DMS 273 (cell line): Measurements from ENCODE around the gene EMX2.

Experiments
- DNase-seq: peaks from one replicate; lab custom pipeline; 2025; ENCODE audit not compliant: unreplicated experiment; lab: John Stamatoyannopoulos, UW

EMX2 gene

DNA sequence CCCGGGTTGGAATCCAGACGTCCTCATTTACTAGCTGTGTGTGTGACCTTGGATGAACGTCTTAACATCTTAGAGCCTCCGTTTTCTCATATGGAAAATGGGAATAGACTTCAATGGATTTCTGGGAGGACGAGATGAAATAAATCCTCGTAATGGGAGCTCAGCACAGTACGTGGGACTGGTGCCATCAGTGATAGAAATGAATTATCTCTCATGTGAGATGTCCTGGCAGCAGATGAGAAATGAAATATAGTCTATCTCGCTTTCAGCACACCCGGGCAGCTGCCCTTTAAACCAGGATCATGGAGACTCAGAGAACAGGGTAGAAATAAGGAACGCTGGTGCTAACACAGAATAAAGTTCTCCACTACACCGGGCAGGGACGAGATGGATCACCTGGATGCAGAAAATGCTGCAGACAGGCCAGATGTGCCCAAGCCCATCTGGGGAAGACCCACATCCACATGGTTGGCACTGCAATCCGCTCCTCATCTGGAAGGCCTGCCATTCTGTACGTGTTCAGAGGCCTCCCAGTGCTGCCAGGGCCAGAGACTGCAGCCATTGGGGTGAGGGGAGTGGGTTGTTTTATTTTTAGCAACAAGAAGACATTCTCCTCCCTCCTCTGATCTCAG lies 11.1 kb upstream of the EMX2 start:
- no peak for DNase-seq

DNA sequence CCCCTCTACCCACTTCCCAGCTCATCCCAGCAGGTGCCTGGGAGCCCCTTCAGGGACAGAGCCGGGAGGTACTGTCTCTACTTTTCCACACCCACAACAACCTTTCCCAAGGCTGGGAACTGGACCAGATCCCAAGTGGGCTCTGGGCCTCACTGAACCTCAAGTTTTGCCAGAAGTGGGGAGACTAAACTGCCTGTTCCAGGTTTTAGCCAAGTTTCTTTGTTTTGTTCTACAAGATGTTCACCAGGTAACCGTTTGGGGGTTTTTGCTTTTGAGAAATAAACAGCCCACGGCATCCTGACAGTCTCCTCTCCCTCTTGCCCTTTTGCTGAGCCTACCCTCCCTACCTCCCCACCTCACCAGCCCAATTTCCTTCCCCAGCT lies 10.6 kb upstream of the EMX2 start:
- no peak for DNase-seq

DNA sequence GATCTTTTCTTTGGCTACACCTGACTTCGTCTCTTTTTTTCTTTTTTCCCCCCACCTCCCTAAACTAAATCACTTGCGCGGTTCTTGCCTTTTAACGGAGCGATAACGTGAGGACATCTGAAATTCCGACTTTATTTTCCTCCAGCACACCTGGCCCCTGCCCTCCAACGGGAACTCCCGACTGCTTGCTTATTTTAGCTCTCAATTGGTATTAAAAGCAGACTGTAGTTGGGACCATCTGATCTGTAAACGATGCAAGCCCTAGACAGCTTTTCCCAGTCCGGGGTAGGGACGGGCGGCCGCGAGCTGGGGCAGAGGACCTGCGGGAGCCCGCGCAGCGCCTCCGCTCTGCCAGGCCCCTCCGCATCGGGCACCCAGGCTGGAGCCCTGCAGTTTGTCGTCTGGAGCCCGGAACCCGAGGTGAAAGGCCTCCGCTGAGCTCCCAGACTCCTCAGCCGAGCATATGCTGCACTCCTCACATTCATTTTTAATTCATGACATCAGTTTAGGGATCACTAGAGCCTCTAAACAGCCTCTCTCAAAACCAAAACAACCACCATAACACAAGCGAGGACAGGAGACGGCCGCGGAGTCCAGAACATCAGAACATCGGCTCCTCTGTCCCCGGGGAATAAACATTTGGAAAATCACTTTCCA lies 10.0 kb upstream of the EMX2 start:
- DNase-seq, result no peak

DNA sequence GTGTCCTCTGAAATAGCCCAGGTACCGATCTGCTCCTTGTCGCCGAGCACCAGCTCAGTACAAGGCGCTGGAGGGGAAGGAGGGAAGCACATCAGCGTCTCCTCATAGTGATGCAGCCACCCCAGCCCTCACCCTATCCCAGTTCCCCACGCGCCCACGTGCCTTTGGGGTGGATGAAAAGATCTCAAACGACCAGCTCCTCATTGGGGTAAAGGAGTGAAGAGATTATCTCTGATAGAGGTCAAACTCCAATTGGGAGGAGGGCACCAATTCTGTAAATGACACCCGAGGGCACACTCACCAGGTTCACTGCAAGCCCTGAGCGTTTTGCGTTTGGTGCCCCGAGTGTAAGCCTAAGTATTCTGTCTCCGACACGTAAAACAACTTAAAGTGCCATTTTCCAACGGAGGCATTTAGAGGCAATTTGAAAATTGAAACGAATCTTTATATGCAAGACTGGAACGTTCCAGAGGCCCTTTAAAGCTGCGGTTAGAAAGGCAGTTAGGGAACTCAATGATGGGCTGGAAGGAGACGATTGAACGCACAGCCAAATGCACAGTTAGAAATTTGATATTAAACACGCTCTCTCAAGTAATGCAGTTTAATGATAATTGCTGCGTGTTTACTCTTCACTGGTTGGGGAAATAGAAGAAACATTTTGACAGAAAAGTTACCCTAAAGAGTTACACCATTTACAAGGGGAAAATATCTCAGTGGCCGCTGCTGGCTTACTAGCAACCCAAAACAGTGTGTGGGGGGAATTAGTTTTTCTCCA lies 8.9 kb upstream of the EMX2 start:
- no peak for DNase-seq

DNA sequence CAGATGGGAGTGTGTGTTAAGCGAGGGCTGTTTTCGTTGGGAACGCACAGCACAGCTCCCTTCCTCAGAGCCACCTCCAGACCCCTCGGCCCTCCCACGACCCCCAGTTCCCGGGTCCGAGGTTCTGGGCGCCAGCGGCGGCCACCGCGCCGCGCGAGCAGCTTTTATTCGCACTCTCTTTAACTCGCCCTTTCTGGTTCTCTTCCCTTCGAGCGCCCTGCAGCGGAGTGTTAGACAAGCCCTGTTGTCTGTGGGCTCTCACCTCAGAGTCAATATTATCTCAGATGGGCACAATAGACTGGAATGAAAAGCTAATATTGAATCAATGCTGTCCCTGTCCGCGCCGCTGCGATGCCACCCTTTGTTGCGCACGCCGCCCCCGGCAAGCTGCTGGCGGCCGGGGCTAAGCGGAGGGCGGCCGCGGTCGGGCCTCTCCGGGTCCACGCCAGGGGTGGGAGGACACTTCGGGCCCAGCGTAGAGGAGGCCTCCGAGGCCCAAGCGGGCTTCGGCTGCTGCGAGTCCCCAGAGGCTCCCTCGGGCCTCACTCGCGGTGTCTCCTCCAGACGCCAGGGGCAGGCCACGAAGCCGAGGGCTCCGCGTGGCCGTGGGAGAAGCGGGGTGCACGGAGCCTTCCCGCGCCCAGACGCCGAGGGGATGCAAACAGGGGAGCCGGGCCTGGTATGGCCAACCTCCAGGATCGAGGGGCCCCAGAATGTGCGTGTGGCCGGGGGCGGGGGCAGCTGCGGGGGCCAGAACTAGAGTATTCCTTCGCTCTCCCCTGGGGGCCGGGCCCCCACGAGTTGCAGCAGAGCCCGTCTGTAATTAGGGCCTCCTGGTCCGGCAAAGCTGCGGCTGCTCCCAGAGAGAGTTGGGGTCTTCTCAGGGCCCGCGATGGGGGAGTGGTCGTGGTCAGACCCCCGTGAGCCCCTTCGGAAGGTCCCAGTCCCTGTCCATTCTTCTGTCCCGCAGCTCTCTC lies 7.9 kb upstream of the EMX2 start:
- no peak for DNase-seq

DNA sequence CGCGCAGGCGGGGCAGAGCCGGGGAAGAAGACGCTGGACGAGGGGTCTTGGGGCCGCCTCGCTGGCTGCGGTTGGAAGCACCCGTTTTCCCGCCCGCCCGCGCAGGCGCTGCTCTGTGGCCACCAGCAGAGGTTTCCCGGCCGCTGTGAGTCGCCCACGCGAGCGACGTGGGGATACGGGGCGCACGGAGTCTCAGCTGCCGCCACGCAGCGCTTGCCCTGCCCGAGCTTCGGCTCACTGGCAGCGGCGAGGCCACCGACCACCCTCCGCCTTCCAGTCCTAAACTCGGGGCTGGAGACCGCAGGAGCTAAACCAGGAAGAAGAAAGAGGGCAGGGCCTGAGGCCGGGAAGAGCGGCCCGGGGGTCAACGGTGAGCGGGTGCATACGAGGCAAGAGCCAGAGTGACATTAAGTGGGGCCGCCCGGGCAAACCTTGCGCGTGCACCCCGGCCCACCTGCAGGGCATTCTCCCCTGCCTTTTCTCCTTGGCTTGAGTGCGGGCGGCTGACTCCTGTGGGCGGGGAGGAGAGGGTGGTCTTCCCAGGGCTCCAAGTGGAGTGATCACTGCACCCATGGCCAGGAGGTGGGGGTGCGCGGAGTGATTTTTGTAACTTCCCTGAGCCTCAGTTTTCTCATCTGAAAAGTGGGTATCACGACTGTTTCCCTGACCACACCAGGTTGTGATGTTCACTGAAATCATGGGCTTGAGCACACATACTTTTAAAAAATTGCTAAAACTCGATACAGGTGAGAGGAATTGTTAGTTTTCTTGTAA lies 7.1 kb upstream of the EMX2 start:
- DNase-seq, result no peak

DNA sequence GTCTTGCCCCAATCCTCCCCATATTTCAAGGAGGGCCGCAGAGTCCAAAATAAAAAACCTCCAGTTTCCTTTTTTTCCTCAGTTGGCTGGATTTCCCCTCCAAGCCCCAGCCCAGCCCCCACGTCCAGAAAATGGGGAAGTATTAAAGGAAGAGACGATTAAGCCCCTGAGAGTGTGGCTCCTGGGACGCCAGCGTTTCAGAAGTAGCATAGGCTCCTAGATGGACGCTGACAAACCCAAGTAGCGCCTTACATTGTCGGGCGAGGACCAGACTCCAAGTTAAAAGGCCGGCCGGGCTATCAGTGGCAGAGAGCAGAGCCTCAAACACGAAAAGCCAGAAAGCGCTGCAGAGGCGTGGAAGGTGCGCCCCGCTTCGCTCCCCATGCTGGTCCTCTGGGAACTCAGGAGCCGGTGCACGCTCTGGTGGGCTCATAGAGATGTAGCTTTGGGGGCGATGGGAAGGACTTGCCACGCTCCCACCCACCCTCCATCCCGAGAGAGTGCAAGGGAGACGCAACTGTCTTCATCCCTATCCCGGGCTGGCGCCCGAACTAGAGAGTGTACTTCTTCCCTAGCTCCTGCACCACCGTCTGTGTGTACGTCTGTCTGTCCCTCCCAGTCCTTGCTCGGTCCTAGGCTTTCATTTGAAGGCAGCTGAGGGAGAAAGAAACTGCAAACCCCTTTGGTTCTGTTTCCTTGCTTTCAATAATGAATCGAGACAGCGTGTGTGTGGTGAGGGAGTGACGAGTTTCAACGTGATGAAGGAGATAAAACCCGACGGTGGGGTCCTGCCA lies 6.3 kb upstream of the EMX2 start:
- no peak for DNase-seq

DNA sequence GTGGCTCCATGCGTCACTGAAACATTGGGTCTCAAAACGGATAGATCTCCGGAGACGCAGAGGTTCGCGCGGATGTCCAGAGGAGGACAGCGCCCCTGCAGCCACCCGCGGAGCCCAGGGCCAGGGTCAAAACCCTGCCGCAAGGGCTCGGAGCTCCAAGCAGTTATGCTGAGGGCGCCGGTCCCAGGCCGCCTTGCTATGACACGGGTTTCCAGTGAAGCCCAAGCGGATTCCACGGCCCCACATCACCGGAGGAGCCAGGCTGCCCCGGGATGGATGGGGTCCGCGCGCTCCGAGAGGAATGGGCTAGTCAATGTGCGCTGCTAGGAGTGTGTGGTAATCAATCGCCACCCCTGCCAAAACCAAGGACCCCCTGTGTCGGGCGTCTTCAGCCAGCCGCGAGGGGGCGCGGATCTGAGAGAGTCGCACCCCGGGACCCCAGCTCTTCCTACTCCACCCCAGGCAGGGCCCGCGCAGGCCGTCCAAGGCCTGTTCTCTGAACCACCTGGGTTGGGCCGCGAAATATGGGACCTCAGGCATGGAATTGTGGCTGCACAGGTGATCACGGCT lies 5.6 kb upstream of the EMX2 start:
- no peak for DNase-seq

DNA sequence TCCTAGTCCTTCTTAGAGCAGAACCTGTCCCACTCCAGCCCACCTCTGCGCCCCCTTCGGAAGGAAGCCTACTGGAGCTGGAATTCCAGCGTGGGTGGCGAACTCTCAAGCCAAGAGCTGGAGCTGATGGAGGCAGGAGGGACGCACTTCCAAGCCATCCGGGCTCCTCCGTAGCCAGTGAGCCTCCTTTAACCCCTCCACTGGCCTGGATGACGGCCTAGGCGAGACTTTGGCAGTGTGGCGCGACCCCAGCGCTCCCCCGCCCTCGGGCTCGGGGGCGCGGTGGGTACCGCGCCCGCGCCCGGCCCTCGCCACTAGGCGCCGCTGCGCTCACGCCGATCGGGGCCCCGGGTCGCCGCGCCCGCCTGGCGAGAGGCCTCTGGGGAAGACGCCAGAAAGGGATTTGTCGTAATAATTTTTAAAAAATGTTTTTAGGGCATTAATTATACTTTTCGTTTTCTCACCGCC lies 5.1 kb upstream of the EMX2 start:
- no peak for DNase-seq

DNA sequence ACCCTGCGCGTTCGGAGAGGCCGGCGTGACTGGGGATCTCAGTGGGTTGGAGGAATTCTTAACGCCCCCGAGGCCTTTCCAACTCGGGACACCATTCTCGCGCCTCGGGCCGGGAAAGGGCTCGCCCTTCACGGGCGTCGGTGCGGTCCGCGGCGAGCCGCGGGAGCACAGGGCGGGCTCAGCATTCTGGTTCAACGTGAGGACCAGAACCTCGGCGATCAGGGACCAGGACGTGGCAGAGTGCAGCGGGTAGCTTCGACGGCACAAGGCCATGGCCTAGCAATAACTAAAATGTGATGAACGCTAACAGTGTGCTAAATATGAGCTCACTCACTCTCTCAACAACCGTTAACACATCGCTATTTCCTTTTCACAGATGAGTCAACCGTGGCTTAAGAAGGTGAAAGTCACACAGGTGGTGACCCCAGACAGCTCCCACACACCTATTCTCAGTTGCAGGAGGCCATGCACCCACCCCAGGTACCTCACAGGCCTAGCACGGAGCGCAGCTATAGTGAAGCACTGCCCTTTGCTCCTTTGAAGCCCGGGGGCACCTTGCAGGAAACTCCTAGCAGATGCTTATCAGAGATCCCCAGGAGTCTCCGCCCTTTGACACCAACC lies 4.5 kb upstream of the EMX2 start:
- DNase-seq, result no peak

DNA sequence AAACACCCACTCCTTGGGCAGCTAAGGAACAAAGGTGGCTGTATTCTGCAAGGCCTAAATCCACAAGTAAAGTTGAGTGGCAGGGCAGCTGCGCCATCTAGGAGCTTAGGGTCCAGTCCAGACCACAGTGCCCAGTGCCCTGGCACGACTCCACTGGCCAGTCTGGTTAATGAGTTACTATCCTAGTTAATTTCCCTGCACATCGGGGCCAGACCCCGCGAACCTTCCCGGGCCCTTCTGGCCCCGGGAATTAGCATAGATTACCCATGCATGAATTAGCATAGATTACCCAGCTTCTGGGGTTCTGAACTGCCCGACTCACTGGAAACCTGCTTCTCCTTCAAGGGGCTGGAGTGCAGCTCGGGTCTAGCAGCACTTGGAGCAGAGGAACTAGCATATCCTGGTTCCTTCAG lies 3.2 kb upstream of the EMX2 start:
- DNase-seq, result no peak

DNA sequence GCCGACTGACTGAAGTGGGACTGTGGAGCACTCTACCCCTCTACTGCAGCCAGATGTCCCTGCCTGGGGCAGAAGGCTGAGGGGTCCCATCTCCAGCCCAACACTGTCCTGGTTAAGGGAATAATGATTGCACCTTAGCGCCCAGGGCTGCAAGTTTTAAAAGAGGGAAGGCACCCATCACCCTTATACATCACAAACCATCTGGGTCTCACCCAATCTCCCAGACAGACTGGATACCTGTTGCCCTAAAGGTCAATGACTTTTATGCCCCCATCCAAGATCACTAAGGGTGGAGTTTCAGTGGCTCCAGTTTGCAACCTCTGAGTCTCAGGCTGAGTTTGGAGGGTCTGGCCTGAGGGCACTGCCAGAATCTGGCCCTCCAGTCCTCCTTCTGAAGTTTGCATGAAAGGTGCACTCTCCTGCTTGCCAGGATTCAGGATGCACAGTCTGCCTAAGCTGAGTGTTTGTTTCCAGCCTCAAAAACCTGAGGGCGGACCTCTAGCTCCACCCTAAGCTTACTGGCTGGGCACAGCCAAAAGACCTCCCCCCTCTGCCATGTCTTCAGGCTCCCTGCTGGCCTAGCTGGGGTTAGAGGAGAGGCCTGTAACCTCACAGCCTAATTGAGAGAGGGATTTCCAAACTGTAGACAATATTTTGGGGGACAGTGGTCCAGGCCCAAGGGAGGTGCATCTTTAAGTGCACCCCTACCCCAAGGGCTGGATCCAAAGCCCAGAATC lies 2.5 kb upstream of the EMX2 start:
- peak; percentile 13 for DNase-seq

DNA sequence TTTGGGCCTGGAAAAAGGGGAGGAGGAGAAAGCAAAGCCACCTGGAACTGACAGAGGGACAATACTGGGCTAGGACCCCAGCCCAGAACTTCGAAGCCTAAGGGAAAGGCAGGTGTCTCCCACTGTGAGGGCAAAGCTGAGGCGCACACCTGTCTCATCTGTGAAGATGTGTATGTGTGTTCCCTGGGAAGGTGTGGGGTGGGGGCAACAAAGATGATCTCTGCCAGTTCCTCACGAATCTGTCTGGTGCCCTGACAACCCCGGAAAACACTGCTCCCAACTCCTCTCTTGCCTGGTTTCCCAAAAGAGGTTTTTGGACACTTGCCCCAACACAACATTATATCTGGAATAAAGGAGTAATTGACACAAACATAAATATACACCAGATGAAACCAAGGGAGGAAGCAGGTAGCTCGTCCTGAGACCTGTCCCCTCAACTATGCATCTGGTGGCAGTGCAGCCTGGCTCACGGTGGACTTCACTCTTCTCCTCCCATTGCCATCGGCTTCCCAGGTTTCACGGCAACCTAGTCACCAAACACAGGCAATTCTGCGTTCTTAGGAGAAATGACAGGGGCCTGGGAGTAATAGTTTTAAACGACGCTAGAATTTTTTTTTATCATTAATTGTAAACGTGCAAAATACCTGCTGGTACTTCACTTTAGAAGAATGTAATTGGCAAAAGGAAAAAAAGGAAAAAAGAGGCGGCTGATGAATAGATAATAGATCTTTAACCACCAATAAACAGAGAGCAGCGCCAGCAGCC lies 1.7 kb upstream of the EMX2 start:
- DNase-seq, result peak; percentile 26

DNA sequence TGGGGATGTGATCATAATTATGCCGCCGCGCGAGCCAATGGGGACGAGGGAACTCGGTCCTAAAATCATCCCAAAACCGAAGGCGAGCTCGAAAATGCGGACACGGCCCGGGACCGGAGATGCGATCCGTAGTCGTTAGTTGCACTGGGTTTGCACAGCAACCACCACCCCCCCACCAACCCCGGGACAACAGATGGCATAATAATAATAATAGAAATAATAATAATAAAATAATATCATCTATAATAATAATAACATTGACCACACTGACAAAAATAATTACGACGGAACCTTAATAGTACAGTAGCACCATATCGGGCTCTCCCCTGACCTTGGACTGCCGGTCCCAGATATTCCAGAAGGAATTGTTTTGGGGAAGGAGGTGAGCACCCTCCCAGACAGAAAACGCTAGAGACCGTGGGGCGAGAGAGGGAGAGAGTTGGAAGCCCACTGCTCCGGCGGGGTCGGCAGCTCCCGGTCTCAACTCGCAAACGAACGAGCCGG lies 1.1 kb upstream of the EMX2 start:
- DNase-seq, result peak; percentile 92

DNA sequence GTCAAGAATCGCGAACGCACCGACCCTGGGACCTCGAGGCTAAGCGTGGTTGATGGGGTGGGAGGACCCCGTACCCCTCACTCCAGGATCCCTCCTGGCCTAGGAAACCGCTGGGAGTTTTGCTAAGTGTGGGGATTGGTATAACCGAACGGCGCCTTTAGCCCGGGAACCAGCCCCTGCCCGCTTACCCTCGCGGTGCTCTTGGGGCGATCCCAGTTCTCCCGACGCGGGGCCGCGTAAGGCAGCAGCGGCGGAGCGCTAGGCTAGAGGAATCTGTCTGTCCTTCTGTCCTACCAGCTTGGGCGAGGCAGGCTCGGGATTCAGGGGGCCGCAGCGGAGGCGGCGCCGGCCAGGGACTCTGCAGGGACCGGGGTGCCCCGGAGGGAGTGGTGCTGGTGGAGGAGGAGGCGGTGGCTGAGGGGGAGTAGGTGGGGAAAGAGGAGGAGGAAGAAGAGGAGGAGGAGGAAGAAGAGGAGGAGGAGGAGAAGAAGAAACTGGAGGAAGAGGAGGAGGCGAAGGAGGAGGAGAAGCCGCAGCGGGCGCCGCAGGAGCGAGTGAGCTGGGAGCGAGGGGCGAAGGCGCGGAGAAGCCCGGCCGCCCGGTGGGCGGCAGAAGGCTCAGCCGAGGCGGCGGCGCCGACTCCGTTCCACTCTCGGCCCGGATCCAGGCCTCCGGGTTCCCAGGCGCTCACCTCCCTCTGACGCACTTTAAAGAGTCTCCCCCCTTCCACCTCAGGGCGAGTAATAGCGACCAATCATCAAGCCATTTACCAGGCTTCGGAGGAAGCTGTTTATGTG lies 439 bp upstream of the EMX2 start:
- peak; percentile 96 for DNase-seq
